Stomach (tissue), 4 donors: ENCODE results near the gene CCN5.

Experiments
- POLR2AphosphoS5 ChIP-seq, 3 donors: sonication (generic); formaldehyde crosslinking; IDR thresholded peaks; one replicate each; pipeline ENCODE4 v1.6.1; 2016; ENCODE audit warnings: antibody characterized with exemption in 3 of 3
- TF ChIP-seq, protein P1 (sequence below), 7 experiments: fragments of 450-650 bp in 4 of 7; fragments of 200-600 bp in 3 of 7; sonication (generic) in 3 of 7; IDR thresholded peaks; one replicate each; pipeline ENCODE4 v1.5.1; 2016 to 2019; ENCODE audit warnings: antibody characterized with exemption in 7 of 7, control low read depth in 2 of 7, mild to moderate bottlenecking in 1 of 7

DNA sequence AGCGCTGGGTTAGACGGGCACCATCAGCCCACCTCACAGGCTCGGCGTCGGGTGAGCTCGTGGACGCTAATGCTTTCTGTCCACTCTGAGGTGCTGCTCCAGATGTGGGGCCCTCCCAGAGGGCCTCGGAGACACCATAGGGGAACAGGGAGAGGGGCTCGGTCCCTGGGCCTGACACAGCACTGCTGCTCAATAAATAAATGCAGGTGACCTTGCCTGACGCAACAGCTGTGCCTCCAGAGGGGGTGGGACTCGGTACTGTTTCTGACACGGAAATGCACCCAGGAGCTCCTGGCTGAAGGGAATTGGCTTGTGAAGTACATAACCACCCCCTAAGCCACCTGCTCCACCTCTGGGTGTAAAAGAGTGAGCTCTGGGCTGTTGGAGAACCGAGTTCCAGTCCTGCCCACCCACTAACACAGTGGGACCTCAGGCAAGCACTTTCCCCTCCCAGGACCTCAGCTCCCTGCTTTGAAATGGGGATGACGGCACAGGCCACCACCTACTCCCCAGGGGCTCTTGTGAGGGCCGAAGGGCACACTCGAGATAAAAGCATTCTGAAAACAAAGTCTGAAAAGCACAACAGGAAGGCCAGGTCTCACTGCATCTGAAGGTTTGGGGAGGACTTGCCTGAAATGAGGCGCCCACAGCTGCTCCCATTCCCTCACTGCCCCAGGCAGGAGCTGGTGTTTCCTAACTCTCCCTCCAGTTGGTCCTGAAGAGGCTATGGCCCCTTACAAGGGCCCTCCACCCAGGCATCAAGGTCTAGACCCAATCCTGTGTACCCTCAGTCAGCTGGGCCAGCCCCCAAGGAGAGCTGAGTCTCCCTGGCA is 37.1 kb downstream of the CCN5 start:
- TF ChIP-seq POLR2AphosphoS5 (IDR thresholded peaks at IDR 0.05): no peak
- TF ChIP-seq, protein P1, sequence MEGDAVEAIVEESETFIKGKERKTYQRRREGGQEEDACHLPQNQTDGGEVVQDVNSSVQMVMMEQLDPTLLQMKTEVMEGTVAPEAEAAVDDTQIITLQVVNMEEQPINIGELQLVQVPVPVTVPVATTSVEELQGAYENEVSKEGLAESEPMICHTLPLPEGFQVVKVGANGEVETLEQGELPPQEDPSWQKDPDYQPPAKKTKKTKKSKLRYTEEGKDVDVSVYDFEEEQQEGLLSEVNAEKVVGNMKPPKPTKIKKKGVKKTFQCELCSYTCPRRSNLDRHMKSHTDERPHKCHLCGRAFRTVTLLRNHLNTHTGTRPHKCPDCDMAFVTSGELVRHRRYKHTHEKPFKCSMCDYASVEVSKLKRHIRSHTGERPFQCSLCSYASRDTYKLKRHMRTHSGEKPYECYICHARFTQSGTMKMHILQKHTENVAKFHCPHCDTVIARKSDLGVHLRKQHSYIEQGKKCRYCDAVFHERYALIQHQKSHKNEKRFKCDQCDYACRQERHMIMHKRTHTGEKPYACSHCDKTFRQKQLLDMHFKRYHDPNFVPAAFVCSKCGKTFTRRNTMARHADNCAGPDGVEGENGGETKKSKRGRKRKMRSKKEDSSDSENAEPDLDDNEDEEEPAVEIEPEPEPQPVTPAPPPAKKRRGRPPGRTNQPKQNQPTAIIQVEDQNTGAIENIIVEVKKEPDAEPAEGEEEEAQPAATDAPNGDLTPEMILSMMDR (IDR thresholded peaks at IDR 0.05): no peak
